Caco-2 (cell line): ENCODE results near the gene GMNN. TPM values are rescaled to one million over a fixed set of nuclear protein-coding genes. Genes with fewer than 3 reads are reported as not detected.

Experiments
- BruUV-seq: library from RNA; stranded (reverse); fragments of 400-500 nt; replicated peaks from 2 replicates; lab custom pipeline; 2021; lab: Mats Ljungman, UMichigan
- CTCF ChIA-PET: fragments of 300-600 bp; sonication (Branson Sonifier 250); formaldehyde crosslinking; loops from one replicate; lab custom pipeline; 2022; ENCODE audit warnings: antibody characterized with exemption; lab: Charles Lee
- POLR2A ChIA-PET: fragments of 300-600 bp; sonication (Branson Sonifier 250); formaldehyde crosslinking; loops from one replicate; lab custom pipeline; 2022; ENCODE audit warnings: antibody characterized with exemption; lab: Charles Lee
- DNase-seq, 2 experiments: peaks; one replicate each; pipeline versions ENCODE4 v3.0.0 to v3.0.0-alpha.2; 2020 to 2022
- H3K27me3 ChIP-seq: replicated peaks from 2 replicates; pipeline ENCODE4 v1.6.0; 2011; ENCODE audit warnings: low read length; ENCODE audit not compliant: control insufficient read depth, insufficient read depth
- H3K36me3 ChIP-seq: 2 replicates; pipeline ENCODE4 v1.5.1; 2011; ENCODE audit warnings: low read length; ENCODE audit not compliant: control insufficient read depth, insufficient read depth
- H3K4me1 ChIP-seq: fragments of 250-450 bp; sonication (Bioruptor Pico); 2 replicates; pipeline ENCODE4 v1.5.1; 2020; ENCODE audit warnings: mild to moderate bottlenecking
- H3K4me3 ChIP-seq: 2 replicates; pipeline ENCODE4 v1.5.1; 2011; ENCODE audit warnings: low read depth, mild to moderate bottlenecking, control low read depth, low read length
- H3K9me3 ChIP-seq: fragments of 250-450 bp; sonication (Bioruptor Pico); 2 replicates; pipeline ENCODE4 v1.5.1; 2020; ENCODE audit warnings: mild to moderate bottlenecking, moderate library complexity
- H3K27ac Mint-ChIP-seq: one replicate; pipeline ENCODE4 v1.8.0; 2022; ENCODE audit warnings: mixed read lengths; ENCODE audit not compliant: unreplicated experiment
- H3K27me3 Mint-ChIP-seq: one replicate; pipeline ENCODE4 v1.8.0; 2022; ENCODE audit warnings: mixed read lengths; ENCODE audit not compliant: insufficient read depth, unreplicated experiment
- H3K36me3 Mint-ChIP-seq: one replicate; pipeline ENCODE4 v1.8.0; 2022; ENCODE audit warnings: mild to moderate bottlenecking, mixed read lengths; ENCODE audit not compliant: insufficient read depth, unreplicated experiment
- H3K4me1 Mint-ChIP-seq: one replicate; pipeline ENCODE4 v1.8.0; 2022; ENCODE audit warnings: low read depth, mixed read lengths; ENCODE audit not compliant: unreplicated experiment
- H3K4me3 Mint-ChIP-seq: one replicate; pipeline ENCODE4 v1.8.0; 2022; ENCODE audit warnings: mild to moderate bottlenecking, moderate library complexity, mixed read lengths; ENCODE audit not compliant: unreplicated experiment
- H3K9me3 Mint-ChIP-seq: one replicate; pipeline ENCODE4 v1.8.0; 2022; ENCODE audit warnings: mixed read lengths; ENCODE audit not compliant: unreplicated experiment
- CTCF ChIP-seq, 2 experiments: fragments of 200-600 bp in 1 of 2; IDR thresholded peaks; 1 replicate in 1 of 2; 2 replicates in 1 of 2; pipeline versions ENCODE4 v1.5.1 to v1.8.0; 2011 to 2022; ENCODE audit warnings: antibody characterized with exemption in 1 of 2, control low read depth in 1 of 2, inconsistent platforms in 1 of 2, low read depth in 1 of 2, low read length in 1 of 2, mild to moderate bottlenecking in 1 of 2, moderate library complexity in 1 of 2; ENCODE audit not compliant: insufficient read depth in 1 of 2, severe bottlenecking in 1 of 2, unreplicated experiment in 1 of 2
- intact Hi-C: fragments of 100-400 bp; cut with micrococcal nuclease; formaldehyde crosslinking; loops from one replicate; pipeline ENCODE4 v1.10.0; 2022; ENCODE audit not compliant: unreplicated experiment
- total RNA-seq: library from RNA; stranded (reverse); gene quantifications from 2 replicates; pipeline ENCODE4 v1.2.3, GENCODE V29; 2022

Gene GMNN
- total RNA-seq, 1 experiment from 2014 or later = 66.5 TPM

GRCh38 chr6:24798740-24799540 is 24.2 kb downstream of the GMNN start, which contains the start of gene ARMH2:
Gene ARMH2, minus strand, starts transcription at chr6:24798917. Its CDS starts 60 bp downstream, at chr6:24798857.
- no peak for TF ChIP-seq CTCF (IDR thresholded peaks at IDR 0.05; ENCODE audit: insufficient read depth in 1 of 2, low read depth in 1 of 2, low read length in 1 of 2, severe bottlenecking in 1 of 2, unreplicated experiment in 1 of 2)
- H3K4me3 Mint-ChIP-seq = no peak within 1 kb of the TSS
- no peaks in the 10 kb centered on the region for H3K27me3 ChIP-seq
- H3K4me3 ChIP-seq = no peak within 1 kb of the TSS
- ChIA-PET POLR2A (no interaction called here), CTCF (no interaction called here)
- no peaks in the 10 kb centered on the region for H3K9me3 Mint-ChIP-seq
- no peaks in the 10 kb centered on the region for H3K27me3 Mint-ChIP-seq
- no TSS peak for BruUV-seq
- peaks cover 7% of the 10 kb centered on the region for H3K4me1 Mint-ChIP-seq
- DNase-seq = no peak
- H3K9me3 ChIP-seq = no peaks in the 10 kb centered on the region
- no peak within 1 kb of the TSS for H3K27ac Mint-ChIP-seq
- H3K36me3 ChIP-seq = no peaks in the 10 kb centered on the region
- H3K4me1 ChIP-seq = peaks cover 11% of the 10 kb centered on the region
- intact Hi-C loops = no loop called here
- H3K36me3 Mint-ChIP-seq = peaks cover 6% of the 10 kb centered on the region

- BruUV-seq = no TSS peak
- CTCF ChIA-PET = no interaction called here
These were observed 24.8 kb downstream of the GMNN start for GRCh38 chr6:24799541-24799915.

More at GRCh38 chr6:24799541-24799915, 24.8 kb downstream of the GMNN start:
- no peaks in the 10 kb centered on the region for H3K27me3 ChIP-seq
- no peaks in the 10 kb centered on the region for H3K27me3 Mint-ChIP-seq
- intact Hi-C loops = no loop called here
- H3K9me3 ChIP-seq = no peaks in the 10 kb centered on the region
- H3K27ac Mint-ChIP-seq = no peak overlapping the region
- no peaks in the 10 kb centered on the region for H3K36me3 ChIP-seq
- no peak for TF ChIP-seq CTCF (IDR thresholded peaks at IDR 0.05; ENCODE audit: insufficient read depth in 1 of 2, low read depth in 1 of 2, low read length in 1 of 2, severe bottlenecking in 1 of 2, unreplicated experiment in 1 of 2)
- DNase-seq = no peak
- POLR2A ChIA-PET = no interaction called here
- H3K36me3 Mint-ChIP-seq = peaks cover 6% of the 10 kb centered on the region
- peaks cover 11% of the 10 kb centered on the region for H3K4me1 ChIP-seq
- H3K4me1 Mint-ChIP-seq = peaks cover 7% of the 10 kb centered on the region
- no peaks in the 10 kb centered on the region for H3K9me3 Mint-ChIP-seq
- H3K4me3 Mint-ChIP-seq = no peak overlapping the region
- H3K4me3 ChIP-seq = no peak overlapping the region
